Hepatocyte (in vitro differentiated cells): ENCODE data around the gene SDF2L1. TPM values are rescaled to one million over a fixed set of nuclear protein-coding genes. Genes with fewer than 3 reads are reported as not detected.

Experiments
- DNase-seq: peaks from one replicate; pipeline ENCODE4 v3.0.0-alpha.2; 2016; ENCODE audit warnings: low spot score
- H2AFZ ChIP-seq: fragments of 200-600 bp; sonication (generic); 2 replicates; pipeline ENCODE4 v1.6.0; 2016; ENCODE audit warnings: antibody characterized with exemption, mild to moderate bottlenecking
- H3K27ac ChIP-seq: fragments of 200-600 bp; sonication (generic); 2 replicates; pipeline ENCODE4 v1.5.1; 2016; ENCODE audit warnings: mild to moderate bottlenecking
- H3K27me3 ChIP-seq: fragments of 200-600 bp; sonication (generic); 2 replicates; pipeline ENCODE4 v1.6.1; 2016
- H3K36me3 ChIP-seq: fragments of 200-600 bp; sonication (generic); replicated peaks from 2 replicates; pipeline ENCODE4 v1.5.1; 2016; ENCODE audit warnings: low read depth; ENCODE audit not compliant: insufficient read depth
- H3K4me1 ChIP-seq: fragments of 200-600 bp; sonication (generic); 2 replicates; pipeline ENCODE4 v1.5.1; 2016; ENCODE audit warnings: mild to moderate bottlenecking, moderate library complexity; ENCODE audit not compliant: insufficient read depth
- H3K4me2 ChIP-seq: fragments of 200-600 bp; sonication (generic); 2 replicates; pipeline ENCODE4 v1.6.0; 2016
- H3K4me3 ChIP-seq: fragments of 200-600 bp; sonication (generic); 2 replicates; pipeline ENCODE4 v1.5.1; 2016; ENCODE audit warnings: mild to moderate bottlenecking
- H3K79me2 ChIP-seq: fragments of 200-600 bp; sonication (generic); 2 replicates; pipeline ENCODE4 v1.6.0; 2017; ENCODE audit warnings: mild to moderate bottlenecking
- H3K9me2 ChIP-seq: fragments of 200-600 bp; sonication (generic); replicated peaks from 2 replicates; pipeline ENCODE4 v1.6.0; 2017; ENCODE audit warnings: mild to moderate bottlenecking; ENCODE audit not compliant: insufficient read depth
- H3K9me3 ChIP-seq: fragments of 200-600 bp; sonication (generic); 2 replicates; pipeline ENCODE4 v1.5.1; 2016; ENCODE audit warnings: low read depth, mild to moderate bottlenecking
- H4K20me1 ChIP-seq: fragments of 200-600 bp; sonication (generic); 2 replicates; pipeline ENCODE4 v1.6.0; 2016; ENCODE audit warnings: mild to moderate bottlenecking; ENCODE audit not compliant: insufficient read depth, poor library complexity, severe bottlenecking
- CTCF ChIP-seq: fragments of 200-600 bp; sonication (generic); IDR thresholded peaks from 2 replicates; pipeline ENCODE4 v1.5.1; 2016; ENCODE audit warnings: antibody characterized with exemption, mild to moderate bottlenecking; ENCODE audit not compliant: poor library complexity
- EZH2 ChIP-seq: fragments of 200-600 bp; sonication (generic); IDR thresholded peaks from 2 replicates; pipeline ENCODE4 v1.6.1; 2016; ENCODE audit warnings: antibody characterized with exemption, mild to moderate bottlenecking, borderline replicate concordance
- EZH2phosphoT487 ChIP-seq: fragments of 200-600 bp; sonication (generic); IDR thresholded peaks from one replicate; pipeline ENCODE4 v1.6.1; 2018; ENCODE audit warnings: antibody characterized with exemption, mild to moderate bottlenecking, low read depth, moderate library complexity; ENCODE audit not compliant: unreplicated experiment, severe bottlenecking
- WGBS: methylation state at CpG from one replicate; pipeline ENCODE4 v1.1.6; 2016; ENCODE audit warnings: low lambda C conversion rate; ENCODE audit errors: missing lambda C conversion rate; 5-methylcytosine and 5-hydroxymethylcytosine counted together
- polyA plus RNA-seq: library from polyadenylated mRNA; unstranded; fragments of >200 nt; fragmentation: Nextera tagmentation; extraction: Ambion mirVana; gene quantifications from 2 replicates; pipeline ENCODE4 v1.2.1, GENCODE V29; 2016
- total RNA-seq: library from RNA; depleted of rRNA; stranded (reverse); fragments of >200 nt; gene quantifications from 2 replicates; pipeline ENCODE4 v1.2.3, GENCODE V29; 2014

The SDF2L1 gene
- total and polyA plus RNA-seq, 2 experiments from 2014 or later, result 38.2 to 139 TPM

DNA sequence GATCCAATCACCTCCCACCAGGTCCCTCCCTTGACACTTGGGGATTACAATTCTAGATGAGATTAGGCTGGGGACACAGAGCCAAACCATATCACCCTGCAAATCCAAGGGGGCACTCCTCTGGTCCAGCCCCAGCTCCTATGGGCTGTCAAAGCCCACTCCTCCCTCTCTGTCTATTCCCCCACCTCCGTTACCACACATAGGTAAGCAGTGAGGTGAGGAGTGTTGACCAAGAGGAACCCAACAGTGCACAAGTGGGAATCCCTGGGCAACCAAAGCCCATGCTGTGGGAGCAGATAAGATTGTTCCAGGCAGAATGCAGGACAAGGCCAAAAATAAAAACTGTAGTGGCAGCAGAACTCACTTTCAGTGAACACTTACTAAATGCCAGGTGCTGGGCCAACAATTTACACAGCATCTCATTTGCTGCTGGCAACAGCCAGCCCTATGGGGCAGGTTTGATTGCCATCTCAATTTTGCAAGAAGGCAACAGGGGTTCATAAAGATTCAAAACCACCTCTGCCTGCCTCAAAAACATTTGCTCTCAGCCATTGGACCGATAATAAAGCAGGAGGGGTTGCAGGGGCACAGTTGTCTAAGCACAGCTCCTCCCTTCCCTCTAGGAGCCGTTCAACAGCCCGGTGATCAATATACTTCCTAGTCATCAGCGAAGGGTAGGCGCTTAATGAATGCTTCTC, 8.9 kb downstream of the SDF2L1 start:
- H3K4me1 ChIP-seq, result peaks cover 17% of the 10 kb centered on the region
- peak overlapping the region; percentile 13 for H3K27ac ChIP-seq
- peaks cover 4% of the 10 kb centered on the region for H4K20me1 ChIP-seq
- no peaks in the 10 kb centered on the region for H3K27me3 ChIP-seq
- 11% methylated on average over 6 of the region's 6 CpGs for WGBS
- no peaks in the 10 kb centered on the region for H3K9me3 ChIP-seq
- H3K79me2 ChIP-seq, result peaks cover 3% of the 10 kb centered on the region
- H3K36me3 ChIP-seq, result no peaks in the 10 kb centered on the region
- H3K4me2 ChIP-seq, result peak overlapping the region; percentile 93
- TF ChIP-seq EZH2 (no peak), CTCF (no peak), EZH2phosphoT487 (no peak)
- no peaks in the 10 kb centered on the region for H3K9me2 ChIP-seq
- H2AFZ ChIP-seq, result peak overlapping the region; percentile 22
- H3K4me3 ChIP-seq, result peak overlapping the region; percentile 38
- DNase-seq, result peak; percentile 5

GRCh38 chr22:21651521-21652009, 9.5 kb downstream of the SDF2L1 start:
- Histone ChIP-seq H3K36me3 (no peaks in the 10 kb centered on the region), H3K4me1 (peaks cover 17% of the 10 kb centered on the region), H3K9me3 (no peaks in the 10 kb centered on the region), H3K9me2 (no peaks in the 10 kb centered on the region), H3K4me3 (peak overlapping the region; percentile 38), H3K4me2 (peak overlapping the region; percentile 93), H2AFZ (peak overlapping the region; percentile 22), H4K20me1 (no peaks in the 10 kb centered on the region), H3K79me2 (no peaks in the 10 kb centered on the region), H3K27ac (peak overlapping the region; percentile 13), H3K27me3 (no peaks in the 10 kb centered on the region)
- DNase-seq, result no peak
- WGBS, result 1% methylated on average over 29 of the region's 29 CpGs
- TF ChIP-seq CTCF (no peak), EZH2 (no peak)

- Histone ChIP-seq H3K27me3 (no peaks in the 10 kb centered on the region), H3K36me3 (no peaks in the 10 kb centered on the region), H3K79me2 (no peaks in the 10 kb centered on the region), H3K4me3 (peak overlapping the region; percentile 38), H4K20me1 (no peaks in the 10 kb centered on the region), H3K9me3 (no peaks in the 10 kb centered on the region), H3K4me2 (peak overlapping the region; percentile 93), H3K27ac (no peak overlapping the region), H2AFZ (peak overlapping the region; percentile 38), H3K4me1 (peaks cover 17% of the 10 kb centered on the region), H3K9me2 (no peaks in the 10 kb centered on the region)
- DNase-seq, result peak; percentile 91
- TF ChIP-seq CTCF (no peak), EZH2phosphoT487 (no peak), EZH2 (no peak)
- 1% methylated on average over 41 of the region's 44 CpGs for WGBS
These were observed 10.0 kb downstream of the SDF2L1 start for GRCh38 chr22:21652010-21652546.
